Eye (tissue), 1 donor: ENCODE data around the gene REPIN1.

Experiments used
- DNase-seq: peaks from one replicate; pipeline ENCODE4 v3.0.0-alpha.2; 2015

REPIN1 gene

DNA sequence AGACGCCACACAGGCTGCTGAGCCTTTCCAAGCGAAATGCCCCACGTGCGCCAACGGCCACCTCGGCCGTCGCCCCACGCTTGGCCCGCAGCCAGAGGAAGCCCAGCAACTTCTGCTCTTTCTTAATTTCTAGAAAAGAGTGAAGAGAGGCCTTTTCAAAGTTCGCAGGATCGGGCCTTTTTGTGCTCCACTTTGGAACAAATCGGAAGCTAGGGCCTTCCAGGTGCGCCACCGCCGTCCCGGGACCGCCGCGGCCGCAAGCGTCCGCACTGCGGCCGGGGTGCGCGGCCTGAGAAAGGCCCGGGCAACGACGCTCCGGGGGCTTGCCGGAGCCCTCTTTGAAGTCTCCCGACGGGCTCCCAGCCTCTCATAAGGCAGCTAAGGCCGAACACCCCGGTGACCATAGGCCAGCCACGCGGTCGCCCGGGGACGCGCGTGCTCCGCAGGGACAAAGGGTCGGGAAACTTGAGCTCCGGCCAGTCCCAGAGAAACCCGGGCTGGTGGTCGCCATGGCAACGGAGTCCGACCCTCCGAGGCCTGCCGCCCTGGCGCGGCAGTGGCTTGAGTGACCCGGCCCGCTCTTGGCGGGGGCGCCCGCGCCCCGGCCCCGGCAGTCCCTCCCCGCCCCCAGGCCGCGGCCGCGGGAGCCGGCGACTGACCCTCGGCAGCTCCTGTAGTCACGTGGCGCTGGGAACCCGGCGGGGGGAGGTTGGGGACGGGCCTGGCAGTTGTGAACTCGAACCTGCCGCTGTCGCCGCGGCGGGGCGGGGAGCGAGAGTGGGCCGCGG, at the start of gene REPIN1:
REPIN1 (plus strand) TSS at position 727 of the 788 bp plus-strand sequence. CDS start 890 bp downstream, outside the sequence.
- DNase-seq, result peak; percentile 96

GRCh38 chr7:150321788-150322113, 46.9 kb upstream of the REPIN1 start:
- no peak for DNase-seq

- DNase-seq, result no peak
Observed at GRCh38 chr7:150322114-150322832, 46.3 kb upstream of the REPIN1 start.

DNA sequence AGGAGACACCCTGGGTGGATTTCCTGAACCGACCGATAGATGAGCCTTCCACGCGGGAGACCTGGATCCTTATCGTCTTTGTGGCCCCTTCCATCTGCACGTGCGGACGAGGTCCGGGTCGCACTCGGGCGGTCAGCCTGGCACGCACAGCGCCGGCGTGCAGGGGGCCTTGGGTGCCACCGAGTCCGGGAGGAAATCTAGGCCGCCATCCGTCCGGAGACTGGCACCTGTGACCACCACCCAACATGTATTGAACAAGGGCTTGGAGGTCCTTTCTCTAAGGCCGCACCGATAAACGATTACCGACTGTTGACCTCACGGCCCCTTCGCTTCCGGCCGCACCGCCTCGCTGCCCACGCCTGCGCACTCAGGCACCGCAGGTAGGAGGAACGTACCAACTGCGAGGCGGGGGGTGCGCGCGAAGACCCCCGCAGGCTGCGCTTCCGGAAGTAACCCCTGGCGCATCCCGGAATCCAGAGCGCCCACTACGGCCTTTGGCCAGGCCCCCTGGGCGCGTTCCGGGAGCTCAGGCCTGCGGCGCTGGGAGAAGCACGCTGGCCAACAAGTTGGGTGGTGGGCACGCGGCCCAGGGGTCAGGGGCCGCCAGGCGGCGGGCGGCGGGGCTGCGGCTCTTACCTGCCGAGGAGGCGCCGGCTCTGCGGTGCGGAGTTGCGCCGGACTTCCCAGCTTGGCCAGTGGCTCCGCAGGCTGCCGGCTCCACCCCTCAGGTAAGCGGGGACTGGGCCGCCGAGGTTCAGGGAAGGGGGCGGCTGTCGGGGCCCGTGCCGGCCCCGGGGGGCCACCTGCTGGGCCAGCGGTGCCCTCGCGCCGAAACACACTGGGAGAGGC, 45.6 kb upstream of the REPIN1 start, which contains the start of the genes ACTR3C and LRRC61:
ACTR3C (minus strand) TSS at position 713 of the 849 bp plus-strand sequence. CDS start 28,249 bp downstream, outside the sequence.
LRRC61 (plus strand) TSS at position 523 of the 849 bp plus-strand sequence. CDS start 13,507 bp downstream, outside the sequence.
- DNase-seq, result peak; percentile 92

DNA sequence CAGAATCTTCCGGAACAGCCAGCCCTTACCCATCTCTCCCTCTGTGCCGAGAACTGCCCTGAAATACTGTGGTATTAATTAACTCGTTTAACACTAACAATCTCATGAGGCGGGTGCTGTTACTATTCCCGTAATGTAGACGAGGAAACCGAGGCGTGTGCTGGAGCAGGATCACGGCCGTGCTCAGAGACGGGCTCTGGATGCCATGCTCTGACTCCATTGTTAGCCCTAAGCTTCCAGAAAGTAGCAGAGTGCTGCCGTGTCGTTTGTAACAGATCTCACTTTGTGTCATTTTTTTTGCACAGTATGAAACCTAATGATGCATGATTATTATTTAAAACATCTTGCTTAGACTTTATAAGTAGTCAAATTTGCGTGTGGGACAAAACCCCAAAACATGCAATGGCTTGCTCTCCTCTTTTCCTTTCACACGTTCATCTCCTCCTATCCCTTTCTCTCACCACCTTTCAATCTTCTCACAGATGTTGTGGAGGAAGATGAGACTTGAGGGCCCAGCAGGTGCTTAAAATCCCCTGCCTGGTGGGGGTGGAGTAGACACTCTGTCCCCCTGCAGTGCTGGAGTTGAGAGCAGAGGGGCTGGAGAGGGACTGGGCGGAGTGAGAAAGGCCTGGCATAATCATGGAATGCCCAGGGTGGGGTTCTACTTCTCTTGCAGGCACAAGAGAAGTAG, 44.8 kb upstream of the REPIN1 start:
- DNase-seq, result peak; percentile 63

- DNase-seq, result no peak
Observed at GRCh38 chr7:150324373-150324961, 44.2 kb upstream of the REPIN1 start.

DNA sequence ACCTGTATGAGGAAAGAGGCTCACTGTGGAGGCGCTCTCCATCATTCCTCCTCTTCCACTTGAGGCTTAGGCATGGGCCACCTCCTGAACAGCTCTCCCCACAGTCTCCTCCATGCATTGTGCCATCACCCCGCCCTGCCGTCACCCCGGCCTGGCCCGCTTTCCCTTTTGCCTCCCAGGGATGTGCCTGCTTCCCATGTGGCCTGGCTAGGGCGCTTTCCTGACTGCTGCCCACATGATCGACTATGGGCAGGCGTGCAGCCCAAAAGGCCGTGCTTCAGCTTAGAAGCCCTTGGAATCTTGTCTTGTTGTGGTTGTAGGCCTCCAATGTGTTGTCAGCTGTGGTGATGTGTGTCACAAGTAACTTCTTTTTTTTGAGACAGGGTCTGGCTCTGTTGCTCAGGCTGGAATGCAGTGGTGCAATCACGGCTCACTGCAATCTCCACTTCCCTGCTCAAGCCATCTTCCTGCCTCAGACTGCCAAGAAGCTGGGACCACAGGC, 43.5 kb upstream of the REPIN1 start:
- DNase-seq, result no peak

DNA sequence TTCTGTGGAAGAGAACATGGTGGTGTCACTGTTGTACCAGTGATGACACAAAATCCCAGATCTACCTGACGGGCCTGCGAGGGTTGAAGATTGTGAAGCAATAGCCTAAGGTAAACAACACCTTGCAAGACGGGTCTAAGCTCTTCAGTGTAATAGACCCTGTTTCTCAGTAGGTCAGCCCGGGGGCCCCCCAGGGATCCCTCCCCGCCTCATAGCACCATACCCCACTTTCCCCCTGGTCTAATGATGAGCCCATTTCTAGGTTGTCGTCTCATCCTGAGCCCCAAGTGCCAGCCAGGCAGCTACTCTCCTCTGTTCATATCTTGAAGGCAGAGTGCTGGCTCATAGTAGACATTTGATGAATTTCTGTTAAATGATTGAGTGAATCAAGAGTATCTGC, 42.7 kb upstream of the REPIN1 start:
- DNase-seq, result no peak

DNA sequence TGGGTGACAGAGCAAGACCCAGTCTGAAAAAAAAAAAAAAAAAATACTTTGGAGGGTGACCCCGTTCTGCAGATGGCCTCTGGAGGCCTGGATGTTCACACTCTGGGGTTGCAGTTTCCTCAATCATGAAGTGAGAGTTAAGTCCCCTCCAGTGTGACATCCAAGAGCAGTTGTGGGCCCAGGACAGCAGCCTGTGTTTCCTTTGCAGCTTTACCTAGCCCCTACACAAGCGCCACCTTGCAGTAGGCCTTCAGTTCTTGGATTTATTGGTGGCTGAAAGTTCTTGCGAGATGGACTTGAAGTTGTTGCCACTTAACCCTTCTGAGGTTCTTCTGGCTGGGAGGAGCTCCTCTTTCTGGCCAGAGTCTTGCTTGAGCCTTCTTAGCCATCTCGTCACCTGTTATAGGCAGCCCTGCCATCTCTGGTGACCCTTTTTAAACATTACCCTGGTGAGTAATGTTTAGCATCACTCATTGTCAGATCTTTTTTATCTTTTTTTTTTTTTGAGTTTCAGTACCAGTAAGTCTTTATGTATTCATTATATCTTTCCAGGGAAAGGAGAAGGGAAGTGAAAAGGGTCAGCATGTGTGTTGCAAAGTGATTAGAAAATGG, 41.9 kb upstream of the REPIN1 start:
- DNase-seq, result no peak

- no peak for DNase-seq
Observed at GRCh38 chr7:150327308-150327707, 41.3 kb upstream of the REPIN1 start.

DNA sequence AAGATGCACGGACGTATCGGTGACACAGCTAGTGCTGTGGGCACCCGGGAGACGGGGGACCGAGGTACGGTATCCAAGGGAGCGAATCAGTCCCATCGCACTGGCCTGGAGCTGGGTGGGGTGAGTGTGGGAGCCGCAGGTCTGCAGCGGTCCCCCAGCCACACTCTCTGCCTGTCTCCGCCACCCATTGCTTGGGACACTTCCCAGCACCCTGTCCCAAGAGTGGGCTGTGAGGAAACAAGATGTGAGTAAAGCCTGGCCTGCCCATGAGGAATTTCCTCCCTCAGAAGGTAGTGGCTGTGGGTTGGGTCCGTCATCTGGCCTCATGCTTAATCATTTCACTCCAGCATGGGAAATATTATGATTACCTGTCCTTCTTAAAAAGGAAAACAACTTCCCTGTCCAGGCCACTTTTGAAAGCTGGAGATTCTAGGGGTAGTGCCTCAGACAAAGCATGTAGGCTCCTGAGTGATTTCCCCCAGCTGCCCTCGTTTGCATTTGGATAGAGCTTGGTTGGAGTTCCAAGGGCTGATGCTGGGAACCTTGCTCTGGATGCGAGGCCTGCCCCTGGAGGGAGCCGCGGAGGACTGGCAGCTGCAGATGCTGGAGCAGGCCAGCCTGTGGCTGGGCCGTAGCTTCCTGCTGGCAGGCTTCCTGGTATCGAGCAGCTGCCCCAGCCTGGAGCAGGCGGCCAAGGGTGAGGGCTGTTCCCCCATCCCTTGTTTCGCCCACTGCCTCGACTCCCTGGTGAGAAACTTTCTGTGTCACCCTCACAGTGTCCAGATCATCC, 39.1 kb upstream of the REPIN1 start:
- no peak for DNase-seq

DNA sequence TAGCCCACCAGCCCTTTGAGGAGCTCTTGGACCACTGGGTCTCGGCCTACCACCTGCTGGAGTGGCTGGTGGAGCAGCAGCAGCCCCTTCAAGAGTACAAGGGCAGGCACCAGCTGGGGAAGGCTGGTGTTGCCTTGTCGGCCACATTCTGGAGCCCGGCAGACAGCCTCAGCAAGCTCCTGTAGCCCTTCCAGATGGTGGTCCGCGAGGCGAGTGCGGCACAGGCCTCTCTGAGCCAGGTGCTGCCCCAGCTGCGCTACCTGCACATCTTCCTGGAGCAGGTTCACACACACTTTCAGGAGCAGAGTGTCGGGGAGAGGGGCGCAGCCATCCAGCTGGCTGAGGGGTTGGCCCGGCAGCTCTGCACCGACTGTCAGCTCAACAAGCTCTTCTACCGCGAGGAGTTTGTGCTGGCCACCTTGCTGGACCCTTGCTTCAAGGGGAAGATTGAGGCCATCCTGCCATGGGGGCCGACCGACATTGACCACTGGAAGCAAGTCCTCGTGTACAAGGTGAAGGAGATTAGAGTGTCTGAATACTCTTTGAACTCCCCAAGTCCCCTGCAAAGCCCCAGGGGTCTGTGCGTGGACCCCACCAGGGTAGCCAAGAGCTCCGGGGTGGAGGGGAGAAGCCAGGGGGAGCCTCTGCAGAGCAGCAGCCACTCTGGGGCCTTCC, 38.3 kb upstream of the REPIN1 start:
- DNase-seq, result no peak

DNA sequence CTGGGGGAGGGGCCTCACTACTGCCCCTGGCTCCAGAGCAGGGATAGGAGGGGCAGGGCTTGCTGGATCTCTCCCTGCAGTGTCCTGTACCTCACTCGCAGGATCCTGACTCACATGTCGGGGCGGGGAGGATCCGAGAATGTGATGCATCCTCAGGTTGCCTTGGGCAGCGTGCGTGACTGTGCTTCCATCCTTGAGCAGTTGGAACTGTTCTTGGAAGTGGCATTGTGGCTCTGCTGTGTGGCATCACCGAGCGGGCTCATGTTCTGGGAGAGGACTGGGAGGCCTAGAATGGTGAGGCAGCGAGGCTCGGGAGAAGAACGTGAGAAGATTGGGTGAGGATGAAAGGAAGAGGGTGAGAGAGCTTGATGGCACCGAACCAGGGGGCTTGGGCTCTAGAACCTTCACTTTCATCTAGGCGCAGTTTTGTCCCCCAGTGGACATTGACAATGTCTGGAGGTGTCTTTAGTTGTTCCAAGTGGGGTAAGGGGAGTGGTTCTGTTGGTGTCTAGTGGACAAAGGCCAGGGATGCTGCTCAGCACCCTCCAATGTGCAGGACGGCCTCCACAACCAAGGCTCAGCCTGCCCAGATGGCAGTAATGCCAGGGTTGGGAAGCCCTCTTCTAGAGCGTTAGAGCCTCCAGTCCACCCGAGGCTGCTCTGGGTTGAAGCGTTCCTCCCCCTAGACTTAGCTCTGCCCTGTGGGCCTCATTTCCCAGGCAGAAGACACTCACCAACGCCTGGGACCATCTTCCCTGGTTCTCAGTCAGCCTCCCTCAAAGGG, 35.6 kb upstream of the REPIN1 start:
- DNase-seq, result no peak

DNA sequence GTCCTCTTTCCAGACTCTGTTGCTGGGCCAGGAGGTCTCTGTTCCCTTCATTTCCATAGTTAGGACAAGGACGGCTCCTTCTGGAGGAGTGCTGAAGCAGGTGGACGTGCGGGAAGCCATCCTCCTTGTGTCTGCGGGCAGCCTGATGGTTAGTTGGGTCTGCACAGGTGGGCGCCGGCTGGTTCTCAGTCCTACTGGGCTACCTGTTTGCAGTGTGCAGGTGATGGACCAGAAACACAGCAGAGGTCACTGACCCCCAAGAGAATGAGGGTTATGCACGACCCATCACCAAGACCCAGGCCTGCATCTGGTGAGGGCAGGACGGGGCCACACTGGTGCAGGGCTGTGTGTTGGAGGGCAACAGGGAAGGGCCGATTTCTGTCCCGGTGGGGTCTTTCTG, 35.0 kb upstream of the REPIN1 start:
- no peak for DNase-seq

- no peak for DNase-seq
Observed at GRCh38 chr7:150334108-150334507, 34.5 kb upstream of the REPIN1 start.

DNA sequence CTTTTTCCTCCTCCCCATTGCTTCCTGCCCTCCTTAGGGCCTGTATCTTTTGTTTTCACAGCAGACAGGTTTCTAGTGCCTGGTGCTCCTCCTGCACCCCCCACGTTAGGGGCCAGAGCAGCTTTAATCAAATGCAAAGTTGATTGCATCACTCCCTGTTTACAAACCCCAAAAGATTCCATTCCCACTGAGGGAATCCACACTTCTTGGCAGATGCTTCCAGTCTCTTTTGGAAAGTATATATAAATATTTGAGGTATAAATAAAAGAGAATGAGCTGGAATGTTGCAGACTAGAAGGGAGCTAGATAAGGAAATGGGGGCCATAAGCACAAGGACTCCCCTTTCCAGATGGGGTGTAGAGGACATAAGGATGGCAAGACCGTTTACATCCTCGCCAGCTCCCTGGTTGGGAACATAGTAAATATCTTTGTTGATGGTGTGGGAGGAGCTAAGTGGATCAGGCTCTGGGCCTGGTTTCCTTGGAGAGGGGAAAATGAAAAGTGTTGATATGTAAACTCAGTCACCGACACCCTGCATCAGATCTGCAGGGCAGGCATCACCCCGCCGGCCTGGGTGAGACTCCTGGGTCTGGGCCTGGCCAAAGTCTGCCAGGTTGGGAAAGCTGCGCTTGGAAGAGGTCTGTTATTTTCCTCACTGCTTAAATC, 33.4 kb upstream of the REPIN1 start:
- DNase-seq, result no peak

DNA sequence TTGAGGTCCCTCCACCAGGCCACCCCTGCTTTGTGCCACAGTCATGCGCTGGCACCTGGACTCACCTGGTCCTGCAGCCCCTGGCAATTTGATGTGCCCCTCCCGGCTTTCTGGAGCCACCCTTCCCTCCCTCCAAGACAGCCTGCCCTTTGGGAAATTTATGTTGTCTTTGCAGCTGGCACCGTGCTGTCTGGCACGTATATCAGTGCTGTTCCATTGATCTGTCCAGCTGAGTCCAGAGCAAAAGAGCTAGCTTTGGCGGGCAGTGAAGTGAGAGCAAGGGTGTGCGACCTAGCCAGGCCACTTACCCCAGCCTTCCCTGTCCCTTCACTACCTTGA, 32.9 kb upstream of the REPIN1 start:
- DNase-seq, result peak; percentile 47

DNA sequence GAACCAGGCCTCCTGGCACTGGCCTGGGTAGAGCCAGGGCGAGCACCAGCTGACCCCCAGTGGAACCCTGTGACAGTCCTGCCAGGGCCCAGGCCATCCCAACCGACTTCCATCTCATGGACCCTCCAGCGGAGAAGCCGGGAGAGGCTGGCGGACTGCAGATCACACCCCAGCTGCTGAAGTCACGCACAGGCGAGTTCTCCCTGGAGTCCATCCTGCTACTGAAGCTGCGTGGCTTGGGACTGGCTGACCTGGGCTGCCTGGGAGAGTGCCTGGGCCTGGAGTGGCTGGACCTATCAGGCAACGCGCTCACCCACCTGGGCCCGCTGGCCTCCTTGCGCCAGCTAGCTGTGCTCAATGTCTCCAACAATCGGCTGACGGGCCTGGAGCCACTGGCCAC, 31.9 kb upstream of the REPIN1 start:
- no peak for DNase-seq

DNA sequence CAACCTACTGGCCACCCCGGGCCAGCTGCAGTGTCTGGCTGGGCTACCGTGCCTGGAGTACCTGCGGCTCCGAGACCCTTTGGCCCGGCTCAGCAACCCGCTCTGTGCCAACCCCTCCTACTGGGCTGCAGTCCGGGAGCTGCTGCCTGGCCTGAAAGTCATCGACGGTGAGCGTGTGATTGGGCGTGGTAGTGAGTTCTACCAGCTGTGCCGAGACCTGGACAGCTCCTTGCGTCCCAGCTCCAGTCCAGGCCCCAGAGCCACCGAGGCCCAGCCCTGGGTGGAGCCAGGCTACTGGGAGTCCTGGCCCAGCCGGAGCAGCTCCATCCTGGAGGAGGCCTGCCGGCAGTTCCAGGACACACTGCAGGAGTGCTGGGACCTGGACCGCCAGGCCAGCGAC, 31.4 kb upstream of the REPIN1 start:
- DNase-seq, result no peak
